Activated T-cell treated with anti-CD3 and anti-CD28 coated beads for 1 hour (primary cell): ENCODE measurements around the gene ABTB2.
A peak's percentile ranks its signal among the peaks of the same experiment; 100 is the strongest.
"Not testable (repeated sequence)": the region's sequence is repeated elsewhere in the genome, so short reads cannot be mapped to it uniquely, and the experiment has no call there.

Source experiments
- DNase-seq: peaks from one replicate; pipeline ENCODE4 v3.0.0-alpha.2; 2020; ENCODE audit warnings: low read depth

ABTB2 gene

GRCh38 chr11:34185926-34186841 lies 171.6 kb downstream of the ABTB2 start:
- DNase-seq, result no peak

GRCh38 chr11:34184505-34185015 lies 173.2 kb downstream of the ABTB2 start:
- DNase-seq, result no peak

GRCh38 chr11:34183848-34184391 lies 173.9 kb downstream of the ABTB2 start:
- DNase-seq, result no peak

GRCh38 chr11:34182921-34183685 lies 174.7 kb downstream of the ABTB2 start:
- DNase-seq, result no peak

- DNase-seq, result no peak
These were observed 175.4 kb downstream of the ABTB2 start for GRCh38 chr11:34182425-34182824.

- no peak for DNase-seq
These were observed 175.9 kb downstream of the ABTB2 start for GRCh38 chr11:34181856-34182405.

- DNase-seq, result no peak
These were observed 176.6 kb downstream of the ABTB2 start for GRCh38 chr11:34181251-34181650.

- DNase-seq, result not testable (repeated sequence)
These were observed 177.0 kb downstream of the ABTB2 start for GRCh38 chr11:34180814-34181165.

GRCh38 chr11:34180040-34180813 lies 177.6 kb downstream of the ABTB2 start:
- no peak for DNase-seq

GRCh38 chr11:34179026-34179675 lies 178.7 kb downstream of the ABTB2 start:
- no peak for DNase-seq

GRCh38 chr11:34178209-34178821 lies 179.5 kb downstream of the ABTB2 start:
- DNase-seq, result no peak

- DNase-seq, result no peak
These were observed 181.0 kb downstream of the ABTB2 start for GRCh38 chr11:34176751-34177209.

GRCh38 chr11:34175284-34176019 lies 182.4 kb downstream of the ABTB2 start:
- DNase-seq, result no peak

GRCh38 chr11:34174412-34175041 lies 183.3 kb downstream of the ABTB2 start:
- DNase-seq, result peak; percentile 72

GRCh38 chr11:34173050-34173449 lies 184.8 kb downstream of the ABTB2 start:
- no peak for DNase-seq

- no peak for DNase-seq
These were observed 188.1 kb downstream of the ABTB2 start for GRCh38 chr11:34169686-34170085.

- no peak for DNase-seq
These were observed 189.0 kb downstream of the ABTB2 start for GRCh38 chr11:34168642-34169420.

GRCh38 chr11:34167961-34168360 lies 189.8 kb downstream of the ABTB2 start:
- DNase-seq, result no peak
